GM18517 (cell line): ENCODE results near the gene APBB2.

Experiments used
- ATAC-seq: cut with Tn5 transposase; IDR thresholded peaks from one replicate; pipeline ENCODE4 v1.9.1; 2021; ENCODE audit warnings: mild to moderate bottlenecking, moderate library complexity; ENCODE audit not compliant: unreplicated experiment

Gene APBB2

DNA sequence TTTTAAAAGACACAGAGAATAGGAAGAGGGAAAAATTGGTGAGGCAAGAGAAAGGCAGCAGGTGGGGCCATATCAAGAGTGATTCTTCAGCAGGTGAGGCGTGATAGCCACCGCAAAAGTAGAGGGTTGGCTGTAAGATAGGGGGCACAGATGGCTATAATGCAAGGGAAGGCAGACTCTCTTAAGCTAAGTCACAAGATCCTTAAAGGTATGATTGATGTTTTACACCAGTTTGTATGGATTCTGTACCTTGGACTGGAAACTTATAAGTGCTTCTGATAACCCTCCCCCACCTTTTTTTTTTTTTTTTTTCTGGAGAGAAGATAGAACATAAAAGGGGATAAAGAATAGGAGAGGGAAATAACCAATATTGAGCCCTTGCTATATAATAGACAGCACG, 424.6 kb downstream of the APBB2 start:
- ATAC-seq = no peak

DNA sequence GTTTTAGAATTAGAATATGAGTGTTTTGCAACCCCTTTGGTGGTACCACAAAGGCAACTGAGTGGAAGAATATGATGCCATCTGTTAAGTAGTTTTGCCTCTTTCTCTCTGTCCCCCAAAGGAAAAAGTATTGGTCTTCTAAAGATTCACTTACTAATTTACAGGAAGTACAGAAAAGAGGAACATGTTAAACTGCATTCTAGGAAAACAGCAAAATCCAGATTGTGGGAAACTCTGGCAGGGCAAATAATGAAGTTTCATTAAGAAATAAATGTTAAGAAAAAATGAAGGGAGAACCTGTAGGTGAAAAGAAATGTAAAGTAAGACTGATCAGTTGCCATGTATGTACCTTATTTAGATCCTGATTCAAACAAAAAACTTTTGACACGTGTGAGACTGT, 425.3 kb downstream of the APBB2 start:
- no peak for ATAC-seq

DNA sequence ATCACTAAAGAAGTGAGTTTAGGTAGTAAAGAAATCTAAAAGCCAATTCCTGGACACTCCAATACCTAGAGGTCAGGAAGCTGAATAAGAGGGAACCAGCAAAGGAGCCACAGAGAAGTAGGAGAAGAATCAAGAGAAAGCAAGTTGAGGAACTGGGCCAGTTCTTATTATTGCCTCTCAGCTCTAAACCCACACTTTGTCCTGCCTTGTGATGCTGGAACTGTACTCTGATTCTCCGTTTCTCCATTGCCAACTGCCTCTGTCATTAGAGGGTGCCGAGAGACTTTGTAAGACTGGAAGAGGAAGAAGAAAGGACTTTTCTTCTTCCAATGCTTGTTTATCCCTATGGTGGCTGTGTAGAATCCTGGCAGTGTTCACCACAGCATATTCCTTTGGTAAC, 426.0 kb downstream of the APBB2 start:
- no peak for ATAC-seq

DNA sequence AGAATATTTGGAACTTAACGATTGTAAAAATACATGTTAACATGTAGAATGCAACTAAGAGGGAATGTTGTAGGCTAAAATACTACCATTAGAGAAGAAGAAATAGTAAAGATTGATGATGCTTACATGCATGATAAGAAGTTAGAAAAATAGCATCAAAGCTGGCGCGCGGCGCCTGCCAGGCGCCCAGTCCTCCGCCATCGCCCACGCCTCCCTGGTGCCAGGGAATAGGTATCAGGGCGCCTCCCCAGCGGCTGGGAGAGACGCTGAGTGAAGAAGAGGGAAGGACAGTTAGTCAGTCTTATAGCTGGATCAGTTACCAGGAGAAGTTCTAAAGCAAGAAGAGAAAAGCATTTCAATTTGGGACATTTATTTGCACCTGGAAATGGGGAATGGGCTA, 428.6 kb downstream of the APBB2 start:
- ATAC-seq = no peak

DNA sequence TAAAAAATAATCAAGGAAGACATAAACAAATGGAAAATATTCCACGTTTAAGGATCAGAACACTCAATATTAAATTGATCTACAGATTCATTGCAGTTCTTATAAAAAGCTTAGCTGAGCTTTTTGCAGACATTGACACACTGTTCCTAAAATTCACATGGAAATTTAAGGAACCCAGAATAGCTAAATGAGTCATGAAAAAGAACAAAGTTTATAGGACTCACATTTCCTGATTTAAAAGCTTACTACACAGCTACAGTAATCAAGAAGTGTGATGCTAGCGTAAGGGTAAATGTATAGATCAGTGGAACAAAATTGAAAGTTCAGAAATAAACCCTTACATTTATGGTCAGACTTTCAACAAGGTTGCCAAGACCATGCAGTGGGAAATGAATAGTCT, 431.5 kb downstream of the APBB2 start:
- ATAC-seq = no peak

DNA sequence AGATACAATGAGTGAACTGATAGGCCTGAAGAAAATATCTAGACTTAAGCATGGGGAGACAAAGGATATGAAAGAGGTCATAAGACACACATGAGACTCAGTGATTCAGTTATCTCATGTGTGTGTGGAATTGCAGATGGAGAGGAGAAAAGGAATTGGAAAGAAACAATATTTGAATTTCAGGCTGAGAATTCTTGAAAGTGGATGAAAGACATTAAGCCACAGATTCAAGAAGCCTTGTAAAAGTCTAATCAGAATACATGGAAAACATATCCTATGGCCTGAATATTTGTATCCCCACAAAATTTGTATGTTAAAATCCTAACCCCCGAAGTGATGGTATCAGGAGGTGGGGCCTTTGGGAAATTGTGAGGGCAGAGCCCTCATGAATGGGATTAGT, 436.3 kb downstream of the APBB2 start:
- no peak for ATAC-seq

DNA sequence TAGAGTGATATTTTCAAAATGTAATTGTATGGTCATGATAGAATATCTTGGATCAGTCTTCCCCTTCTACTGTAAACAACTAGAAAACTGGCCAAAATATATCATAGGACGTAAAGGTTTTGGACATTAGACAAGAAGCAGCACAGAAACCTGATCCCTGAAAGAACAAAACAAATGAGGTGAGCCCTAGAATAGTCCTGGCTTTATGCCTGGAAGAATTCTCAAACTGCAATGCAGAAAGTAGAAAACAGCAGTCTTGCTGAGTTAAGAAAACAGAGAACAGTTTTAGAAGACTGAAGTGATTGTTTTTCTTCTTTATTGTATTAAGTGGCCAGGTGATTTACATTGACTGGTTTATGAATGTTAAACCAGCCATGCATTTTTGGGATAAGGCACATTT, 445.1 kb downstream of the APBB2 start:
- no peak for ATAC-seq

DNA sequence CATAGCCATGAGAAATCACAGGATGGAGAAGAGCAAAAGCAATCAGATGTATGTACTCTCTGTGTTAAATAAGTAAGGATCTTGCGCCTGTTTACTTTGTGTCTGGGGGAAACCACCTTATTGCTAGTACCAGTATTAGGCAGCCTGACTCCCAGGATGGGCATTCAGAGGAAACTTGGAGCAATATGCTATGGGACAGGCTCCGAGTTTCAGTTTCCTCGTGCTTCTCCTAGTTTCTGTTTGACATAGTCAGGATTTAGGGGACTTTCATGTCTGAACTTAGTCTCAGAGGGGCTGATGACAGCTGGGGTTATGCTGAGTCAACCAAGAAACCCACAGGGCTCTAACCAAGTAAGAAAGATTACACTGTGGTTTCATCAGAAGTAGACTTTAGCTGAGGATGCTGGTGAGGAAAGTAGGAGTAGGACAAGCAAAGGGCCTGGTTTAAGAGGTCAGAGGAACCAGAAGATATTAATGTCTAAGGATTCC, 451.1 kb downstream of the APBB2 start:
- ATAC-seq = peak; percentile 99
